ENCODE measurements around the gene SPRED2.

SPRED2 gene

DNA sequence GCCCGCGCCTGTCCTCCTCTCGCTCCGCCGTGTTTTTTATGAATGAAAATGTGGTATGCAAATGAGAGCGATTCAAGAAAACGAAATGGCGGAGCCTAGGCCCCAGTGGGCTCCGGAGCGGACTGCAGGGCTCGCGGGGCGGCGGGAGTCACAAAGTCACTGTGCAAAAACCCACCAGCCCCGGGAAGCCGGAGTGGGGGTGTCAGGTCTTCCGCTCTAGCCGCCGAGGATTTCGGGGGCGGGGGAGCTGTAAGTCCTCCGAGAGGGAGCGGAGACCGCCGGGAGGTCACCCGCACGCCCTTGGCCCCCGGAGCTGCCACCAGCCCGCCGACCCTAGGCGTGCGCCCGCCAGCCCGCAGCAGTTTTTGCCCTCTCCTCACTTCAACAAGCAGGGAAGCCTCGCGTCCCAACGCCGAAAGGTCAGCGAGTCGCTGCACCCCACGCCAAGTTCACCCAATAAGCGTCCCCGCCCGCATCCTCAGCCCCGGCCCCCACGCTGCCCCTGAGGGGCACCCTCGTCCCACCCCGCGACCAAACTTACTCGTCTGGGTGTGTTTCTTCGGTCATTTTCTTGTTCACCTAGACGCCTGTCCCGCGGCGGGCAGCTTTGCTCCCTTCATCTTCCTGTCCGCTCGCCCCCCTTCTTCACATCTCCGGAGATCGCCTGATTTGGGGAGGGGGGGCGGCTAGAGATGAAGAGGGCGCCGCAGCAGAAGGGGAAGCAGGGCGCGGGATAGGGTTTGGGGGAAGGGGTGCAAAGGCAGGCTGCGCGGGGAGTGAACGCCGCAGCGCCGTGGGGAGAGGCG lies 775 bp downstream of the SPRED2 start:
- TF ChIP-seq, protein P1, sequence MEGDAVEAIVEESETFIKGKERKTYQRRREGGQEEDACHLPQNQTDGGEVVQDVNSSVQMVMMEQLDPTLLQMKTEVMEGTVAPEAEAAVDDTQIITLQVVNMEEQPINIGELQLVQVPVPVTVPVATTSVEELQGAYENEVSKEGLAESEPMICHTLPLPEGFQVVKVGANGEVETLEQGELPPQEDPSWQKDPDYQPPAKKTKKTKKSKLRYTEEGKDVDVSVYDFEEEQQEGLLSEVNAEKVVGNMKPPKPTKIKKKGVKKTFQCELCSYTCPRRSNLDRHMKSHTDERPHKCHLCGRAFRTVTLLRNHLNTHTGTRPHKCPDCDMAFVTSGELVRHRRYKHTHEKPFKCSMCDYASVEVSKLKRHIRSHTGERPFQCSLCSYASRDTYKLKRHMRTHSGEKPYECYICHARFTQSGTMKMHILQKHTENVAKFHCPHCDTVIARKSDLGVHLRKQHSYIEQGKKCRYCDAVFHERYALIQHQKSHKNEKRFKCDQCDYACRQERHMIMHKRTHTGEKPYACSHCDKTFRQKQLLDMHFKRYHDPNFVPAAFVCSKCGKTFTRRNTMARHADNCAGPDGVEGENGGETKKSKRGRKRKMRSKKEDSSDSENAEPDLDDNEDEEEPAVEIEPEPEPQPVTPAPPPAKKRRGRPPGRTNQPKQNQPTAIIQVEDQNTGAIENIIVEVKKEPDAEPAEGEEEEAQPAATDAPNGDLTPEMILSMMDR (IDR thresholded peaks at IDR 0.05), result no peak
- no peak for TF ChIP-seq ZFX (IDR thresholded peaks at IDR 0.05; ENCODE audit: borderline replicate concordance)
- peak overlapping the region; percentile 81 for H3K27ac ChIP-seq

DNA sequence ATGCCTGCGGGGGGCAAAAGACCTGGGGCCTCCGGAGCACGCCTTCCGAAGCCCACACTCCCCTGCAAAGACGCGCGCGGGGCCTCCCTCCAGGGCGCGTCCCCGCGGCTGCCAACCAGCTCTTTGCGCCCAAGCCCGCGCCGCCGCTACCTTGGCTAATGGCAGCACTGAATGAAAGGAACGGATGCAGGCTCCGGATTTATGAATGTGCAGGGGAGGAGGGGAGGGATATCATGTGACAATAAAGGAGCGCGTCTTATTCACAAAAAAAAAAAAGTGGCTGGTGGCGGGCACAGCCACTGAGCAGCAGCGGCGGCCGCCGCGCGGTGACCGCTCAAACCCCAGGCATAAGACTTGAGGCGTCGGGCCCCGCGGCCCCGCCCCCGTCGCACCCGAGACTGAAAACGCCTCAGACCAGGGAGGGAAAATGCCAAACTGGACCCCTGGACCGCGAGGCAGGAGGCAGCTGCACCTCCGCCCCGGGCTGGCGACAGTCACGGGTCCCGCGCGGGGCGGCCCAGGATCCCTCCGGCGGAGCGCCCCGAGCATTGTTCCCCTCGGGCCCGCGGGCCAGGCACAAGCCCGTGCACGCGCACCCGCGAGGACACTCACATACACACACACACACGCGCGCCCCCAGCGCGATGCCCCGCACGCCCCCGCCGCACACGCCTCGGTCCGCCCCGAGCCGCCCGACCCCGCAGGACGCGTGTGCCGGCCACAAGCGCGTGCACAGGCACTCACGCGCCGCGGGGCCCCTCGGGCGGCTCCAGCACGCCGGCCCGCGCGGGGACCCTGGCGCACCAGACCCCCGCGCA lies 1.6 kb downstream of the SPRED2 start:
- TF ChIP-seq, protein P1 (IDR thresholded peaks at IDR 0.05), result peak; percentile 13; the same call in 1 of the 2 replicates
- no peak for TF ChIP-seq ZFX (IDR thresholded peaks at IDR 0.05; ENCODE audit: borderline replicate concordance)
- H3K27ac ChIP-seq, result peak overlapping the region; percentile 81

DNA sequence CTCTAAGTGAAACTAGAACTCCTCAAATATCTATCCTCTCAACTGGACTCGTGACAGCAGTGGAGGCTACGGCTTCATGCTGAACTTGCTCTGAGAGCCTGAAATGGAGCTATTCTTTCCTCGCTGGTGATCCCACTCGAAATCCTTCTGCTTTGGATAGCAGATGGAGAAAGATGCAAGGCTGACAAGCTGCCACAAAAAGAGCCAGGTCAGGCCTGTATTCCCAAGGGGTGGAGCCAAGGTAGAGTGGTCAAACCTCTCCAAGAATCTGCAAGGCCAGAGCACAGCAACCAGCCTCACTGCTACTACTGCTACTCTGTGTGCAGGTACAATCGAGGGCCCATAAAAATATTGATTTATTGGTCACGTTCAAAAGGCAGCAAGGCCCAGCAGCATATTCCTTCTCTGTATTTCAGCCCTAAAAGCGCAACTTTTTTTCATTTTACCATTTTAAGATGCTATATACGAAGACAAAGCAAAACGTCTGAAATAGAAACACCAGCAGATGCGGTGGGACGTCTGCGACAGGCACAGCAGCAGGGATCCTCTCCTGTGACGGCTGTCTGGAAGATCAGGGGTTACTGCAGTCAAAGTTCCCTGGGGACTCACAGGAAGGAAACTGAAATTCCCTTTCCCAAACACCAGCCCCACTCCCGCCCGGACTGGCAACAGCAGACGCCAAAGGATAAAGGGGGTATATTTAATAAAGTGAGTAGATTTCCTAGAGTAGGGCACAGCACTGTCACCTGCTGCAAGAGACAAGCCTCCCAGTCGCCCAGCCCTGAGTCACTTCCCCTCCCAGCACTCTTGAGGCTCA lies 2.4 kb downstream of the SPRED2 start:
- no peak for TF ChIP-seq ZFX (IDR thresholded peaks at IDR 0.05; ENCODE audit: borderline replicate concordance)
- TF ChIP-seq, protein P1 (IDR thresholded peaks at IDR 0.05), result no peak
- peak overlapping the region; percentile 81 for H3K27ac ChIP-seq

DNA sequence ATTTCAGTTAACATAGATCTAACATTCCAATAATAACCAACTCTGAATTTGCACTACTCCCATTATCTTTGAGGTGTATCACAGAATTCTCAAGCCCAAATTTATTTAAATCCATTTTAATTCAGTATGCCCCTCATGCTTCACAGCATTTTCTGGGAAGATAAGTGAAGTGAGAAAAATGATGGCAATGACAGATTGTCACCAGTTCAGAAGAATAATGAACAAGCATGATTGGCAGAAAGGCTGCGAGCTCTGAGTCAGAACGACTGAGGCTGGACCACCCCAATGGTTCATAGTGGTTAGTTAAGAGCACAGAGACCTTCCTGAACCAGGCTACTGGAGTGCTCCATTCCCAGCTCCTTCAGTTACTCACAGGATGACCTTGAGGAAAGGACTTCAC lies 4.9 kb downstream of the SPRED2 start:
- no peak for TF ChIP-seq ZFX (IDR thresholded peaks at IDR 0.05; ENCODE audit: borderline replicate concordance)
- TF ChIP-seq, protein P1 (IDR thresholded peaks at IDR 0.05), result no peak
- no peak overlapping the region for H3K27ac ChIP-seq

DNA sequence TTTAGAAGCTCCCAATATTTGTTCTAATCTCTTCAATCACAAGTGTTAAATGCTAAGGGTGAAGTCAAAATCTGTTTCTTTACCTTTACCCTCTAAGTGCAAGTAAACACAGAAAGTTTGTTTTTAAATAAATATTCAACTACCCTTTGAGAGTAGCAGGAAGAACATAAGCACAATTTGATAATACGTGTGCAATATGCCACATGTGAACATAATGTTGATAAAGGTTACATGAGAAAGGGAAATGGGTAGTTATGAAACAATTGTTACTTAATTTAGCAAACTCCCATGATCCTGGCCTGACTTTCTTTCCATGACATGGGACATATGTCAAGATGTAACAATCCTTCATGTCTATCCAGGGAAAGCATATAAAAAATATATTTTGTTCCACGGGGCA lies 7.1 kb downstream of the SPRED2 start:
- TF ChIP-seq, protein P1 (IDR thresholded peaks at IDR 0.05), result no peak
- no peak for TF ChIP-seq ZFX (IDR thresholded peaks at IDR 0.05; ENCODE audit: borderline replicate concordance)

DNA sequence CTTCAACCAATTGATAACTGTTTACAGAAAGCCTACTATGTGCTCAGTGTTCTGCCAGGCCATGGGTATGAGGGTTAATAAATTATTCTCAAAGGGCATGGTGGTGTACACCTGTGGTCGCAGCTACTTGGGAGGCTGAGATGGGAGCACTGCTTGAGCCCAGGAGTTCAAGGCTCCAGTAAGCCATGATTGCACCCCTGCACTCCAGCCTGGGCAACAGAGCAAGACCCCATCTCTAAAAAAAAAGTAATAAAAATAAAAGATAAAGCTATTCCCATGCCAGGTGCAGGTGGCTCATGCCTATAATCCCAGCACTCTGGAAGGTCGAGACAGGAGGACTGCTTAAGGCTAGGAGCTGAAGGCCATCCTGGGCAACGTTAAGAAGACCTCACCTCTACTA lies 8.0 kb downstream of the SPRED2 start:
- TF ChIP-seq ZFX (IDR thresholded peaks at IDR 0.05; ENCODE audit: borderline replicate concordance), result no peak
- TF ChIP-seq, protein P1 (IDR thresholded peaks at IDR 0.05), result no peak
- no peak overlapping the region for H3K27ac ChIP-seq

More for the DNA sequence above, 7.1 kb downstream of the SPRED2 start:
- H3K27ac ChIP-seq, result no peak overlapping the region

All from 22Rv1 (cell line).